H1 (cell line): ENCODE measurements around the gene KRT80. TPM values are rescaled to one million over a fixed set of nuclear protein-coding genes. Genes with fewer than 3 reads are reported as not detected.

Experiments
- BACH1 ChIP-seq: IDR thresholded peaks from 2 replicates; pipeline ENCODE4 v1.6.1; 2012; ENCODE audit warnings: low read length, improper control_type of control experiment
- EGR1 ChIP-seq: IDR thresholded peaks from 2 replicates; pipeline ENCODE4 v1.6.1; 2011; ENCODE audit warnings: low read depth, low read length, borderline replicate concordance
- EP300 ChIP-seq, 2 experiments: IDR thresholded peaks; 1 replicate in 1 of 2; 2 replicates in 1 of 2; pipeline ENCODE4 v1.6.1; 2011 to 2012; ENCODE audit warnings: low read depth in 2 of 2, low read length in 2 of 2, mild to moderate bottlenecking in 2 of 2, borderline replicate concordance in 1 of 2, inconsistent platforms in 1 of 2, moderate library complexity in 1 of 2
- HDAC2 ChIP-seq, 2 experiments: fragments of 300-600 bp in 1 of 2; sonication (generic) in 1 of 2; IDR thresholded peaks; 2 replicates each; pipeline ENCODE4 v1.6.1; 2011 to 2012; ENCODE audit warnings: low read depth in 2 of 2, low read length in 2 of 2, mild to moderate bottlenecking in 2 of 2, moderate library complexity in 2 of 2, borderline replicate concordance in 1 of 2, inconsistent platforms in 1 of 2
- JUN ChIP-seq: IDR thresholded peaks from 2 replicates; pipeline ENCODE4 v1.6.1; 2011; ENCODE audit warnings: low read depth, mild to moderate bottlenecking, improper control_type of control experiment, low read length
- POLR2A ChIP-seq, 2 experiments: IDR thresholded peaks; 1 replicate in 1 of 2; 2 replicates in 1 of 2; pipeline ENCODE4 v1.6.1; 2011; ENCODE audit warnings: low read depth in 2 of 2, low read length in 2 of 2, mild to moderate bottlenecking in 2 of 2; ENCODE audit errors: control extremely low read depth in 1 of 2
- RAD21 ChIP-seq, 2 experiments: IDR thresholded peaks in 1 of 2; conservative IDR thresholded peaks in 1 of 2; 2 replicates each; pipeline ENCODE4 v1.6.1; 2011; ENCODE audit warnings: low read depth in 2 of 2, low read length in 2 of 2, improper control_type of control experiment in 1 of 2, inconsistent platforms in 1 of 2, mild to moderate bottlenecking in 1 of 2, moderate library complexity in 1 of 2
- TEAD4 ChIP-seq: IDR thresholded peaks from 2 replicates; pipeline ENCODE4 v1.6.1; 2012; ENCODE audit warnings: low read depth, low read length, inconsistent platforms, mixed read lengths
- polyA plus RNA-seq, 7 experiments: library from polyadenylated mRNA; depleted of rRNA in 3 of 7; stranded (reverse) in 5 of 7; unstranded in 2 of 7; fragments of >200 nt in 5 of 7; fragments of 200-250 nt in 2 of 7; gene quantifications; 1 replicate in 5 of 7; 2 replicates in 1 of 7; 4 replicates in 1 of 7; pipeline versions ENCODE4 v1.2.1 to v1.2.3, GENCODE V29; 2011 to 2013; ENCODE audit warnings: missing spikeins in 2 of 7, mixed read lengths in 2 of 7
- total RNA-seq: library from RNA; stranded (reverse); fragmentation: NEBNext Ultra II Directional; extraction: Animal tissue kit (Norgen Biotek cat#: 25700); gene quantifications from 2 replicates; pipeline ENCODE4 v1.2.1, GENCODE V29; 2021

KRT80 gene
- total and polyA plus RNA-seq, 2 of the 8 experiments (the other 6 are each of a cell fraction or from before 2014, with no cell fraction given): 0.05 TPM; not detected in 1

GRCh38 chr12:52236386-52237050 is 44.7 kb upstream of the KRT80 start (continued):
- TF ChIP-seq RAD21 (IDR thresholded peaks at IDR 0.05 in 1 of 2, conservative IDR thresholded peaks at IDR 0.05 in 1 of 2; ENCODE audit: low read depth in 2 of 2, low read length in 2 of 2) (no peak), POLR2A (IDR thresholded peaks at IDR 0.05; ENCODE audit: control extremely low read depth in 1 of 2, low read depth in 2 of 2, low read length in 2 of 2) (no peak), HDAC2 (IDR thresholded peaks at IDR 0.05; ENCODE audit: borderline replicate concordance in 1 of 2, low read depth in 2 of 2, low read length in 2 of 2) (no peak), EGR1 (no peak), BACH1 (no peak), EP300 (IDR thresholded peaks at IDR 0.05; ENCODE audit: borderline replicate concordance in 1 of 2, low read depth in 2 of 2, low read length in 2 of 2) (no peak), JUN (no peak), TEAD4 (no peak)
